Measurements from ENCODE around the gene TSFM.

DNA sequence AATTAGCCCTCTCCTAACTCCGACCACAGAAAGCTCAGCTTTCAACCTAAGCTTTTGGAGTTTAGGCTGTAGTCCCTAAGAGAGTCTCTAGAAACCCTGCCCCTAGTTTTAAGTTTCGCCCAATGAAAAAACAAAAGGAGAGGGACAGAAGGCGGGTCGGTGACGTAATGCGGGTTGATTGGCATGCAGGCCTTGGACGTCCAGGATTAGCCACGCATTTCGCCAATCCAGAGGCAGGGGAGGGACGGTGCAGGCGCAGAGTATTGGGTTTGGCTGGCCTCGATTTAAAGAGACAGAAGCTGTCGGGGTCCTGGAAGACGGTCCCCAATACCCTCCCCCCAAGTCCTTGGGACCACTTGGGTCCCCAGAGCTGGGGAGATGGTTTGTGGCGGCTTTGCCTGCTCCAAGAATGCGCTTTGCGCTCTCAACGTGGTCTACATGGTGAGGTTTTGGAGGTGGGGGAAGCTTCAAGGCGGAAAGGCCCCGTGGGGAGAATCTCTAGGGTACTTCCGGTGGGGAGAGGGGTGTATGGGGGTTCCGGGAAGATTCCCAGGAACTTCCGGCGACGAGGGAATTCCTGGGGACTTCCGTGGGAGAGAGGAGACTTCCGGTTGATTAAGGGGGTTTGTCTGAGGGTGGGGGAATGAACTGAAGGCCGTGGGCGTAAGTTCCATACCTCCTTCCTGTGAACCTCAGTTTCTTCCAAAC, 37.7 kb upstream of the TSFM start, which contains the start of gene TSPAN31:
- TF ChIP-seq, protein P1, sequence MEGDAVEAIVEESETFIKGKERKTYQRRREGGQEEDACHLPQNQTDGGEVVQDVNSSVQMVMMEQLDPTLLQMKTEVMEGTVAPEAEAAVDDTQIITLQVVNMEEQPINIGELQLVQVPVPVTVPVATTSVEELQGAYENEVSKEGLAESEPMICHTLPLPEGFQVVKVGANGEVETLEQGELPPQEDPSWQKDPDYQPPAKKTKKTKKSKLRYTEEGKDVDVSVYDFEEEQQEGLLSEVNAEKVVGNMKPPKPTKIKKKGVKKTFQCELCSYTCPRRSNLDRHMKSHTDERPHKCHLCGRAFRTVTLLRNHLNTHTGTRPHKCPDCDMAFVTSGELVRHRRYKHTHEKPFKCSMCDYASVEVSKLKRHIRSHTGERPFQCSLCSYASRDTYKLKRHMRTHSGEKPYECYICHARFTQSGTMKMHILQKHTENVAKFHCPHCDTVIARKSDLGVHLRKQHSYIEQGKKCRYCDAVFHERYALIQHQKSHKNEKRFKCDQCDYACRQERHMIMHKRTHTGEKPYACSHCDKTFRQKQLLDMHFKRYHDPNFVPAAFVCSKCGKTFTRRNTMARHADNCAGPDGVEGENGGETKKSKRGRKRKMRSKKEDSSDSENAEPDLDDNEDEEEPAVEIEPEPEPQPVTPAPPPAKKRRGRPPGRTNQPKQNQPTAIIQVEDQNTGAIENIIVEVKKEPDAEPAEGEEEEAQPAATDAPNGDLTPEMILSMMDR (IDR thresholded peaks at IDR 0.05) = no peak
- no peak for TF ChIP-seq ZFX (IDR thresholded peaks at IDR 0.05; ENCODE audit: borderline replicate concordance)

All from 22Rv1 (cell line).